GM12874 (cell line): ENCODE data around the gene CLRN2.

Source experiments
- TF ChIP-seq, protein P1 (sequence below): IDR thresholded peaks from 2 replicates; pipeline ENCODE4 v1.5.1; 2011; ENCODE audit warnings: low read depth, mild to moderate bottlenecking, control low read depth, low read length, moderate library complexity; ENCODE audit not compliant: insufficient read depth

CLRN2 gene

DNA sequence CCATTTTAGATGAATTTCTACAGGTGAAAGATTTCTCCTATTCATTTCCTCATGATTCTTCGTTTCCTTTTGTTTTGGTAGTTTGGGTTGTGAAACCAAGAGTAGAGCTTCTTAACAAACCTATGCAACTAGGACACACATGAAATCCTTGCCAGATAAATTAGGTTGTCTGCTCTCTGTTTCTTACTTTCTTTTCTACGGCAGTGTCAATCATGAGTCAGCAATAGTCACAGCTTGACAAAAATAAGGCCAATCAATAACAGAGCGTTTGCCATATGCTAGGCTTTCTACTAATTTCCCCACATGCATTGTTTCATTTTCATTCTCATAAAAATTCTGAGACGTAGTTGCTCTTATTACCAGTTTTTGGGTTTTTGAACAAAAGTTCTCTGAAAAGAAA, 20.3 kb downstream of the CLRN2 start:
- TF ChIP-seq, protein P1, sequence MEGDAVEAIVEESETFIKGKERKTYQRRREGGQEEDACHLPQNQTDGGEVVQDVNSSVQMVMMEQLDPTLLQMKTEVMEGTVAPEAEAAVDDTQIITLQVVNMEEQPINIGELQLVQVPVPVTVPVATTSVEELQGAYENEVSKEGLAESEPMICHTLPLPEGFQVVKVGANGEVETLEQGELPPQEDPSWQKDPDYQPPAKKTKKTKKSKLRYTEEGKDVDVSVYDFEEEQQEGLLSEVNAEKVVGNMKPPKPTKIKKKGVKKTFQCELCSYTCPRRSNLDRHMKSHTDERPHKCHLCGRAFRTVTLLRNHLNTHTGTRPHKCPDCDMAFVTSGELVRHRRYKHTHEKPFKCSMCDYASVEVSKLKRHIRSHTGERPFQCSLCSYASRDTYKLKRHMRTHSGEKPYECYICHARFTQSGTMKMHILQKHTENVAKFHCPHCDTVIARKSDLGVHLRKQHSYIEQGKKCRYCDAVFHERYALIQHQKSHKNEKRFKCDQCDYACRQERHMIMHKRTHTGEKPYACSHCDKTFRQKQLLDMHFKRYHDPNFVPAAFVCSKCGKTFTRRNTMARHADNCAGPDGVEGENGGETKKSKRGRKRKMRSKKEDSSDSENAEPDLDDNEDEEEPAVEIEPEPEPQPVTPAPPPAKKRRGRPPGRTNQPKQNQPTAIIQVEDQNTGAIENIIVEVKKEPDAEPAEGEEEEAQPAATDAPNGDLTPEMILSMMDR: no peak

DNA sequence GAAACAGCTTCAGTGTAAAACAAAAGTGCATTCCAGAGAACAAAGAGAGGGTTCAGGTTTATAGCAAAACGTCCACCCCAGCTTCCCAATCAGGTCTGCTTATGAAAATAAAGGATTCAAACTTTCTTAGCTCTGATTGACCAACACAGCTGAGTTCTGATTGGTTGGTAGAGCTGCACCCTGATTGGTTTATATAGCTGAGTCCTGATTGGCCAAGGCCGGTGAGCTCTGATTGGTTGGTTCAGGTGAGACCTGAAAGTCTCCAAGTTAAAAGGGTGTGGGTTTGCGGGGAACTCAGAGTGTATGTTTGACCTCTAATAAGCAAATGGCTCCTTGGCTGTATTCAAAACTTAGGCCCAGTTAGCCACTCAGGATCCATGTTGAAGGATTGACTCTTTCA, 20.9 kb downstream of the CLRN2 start:
- TF ChIP-seq, protein P1: no peak

DNA sequence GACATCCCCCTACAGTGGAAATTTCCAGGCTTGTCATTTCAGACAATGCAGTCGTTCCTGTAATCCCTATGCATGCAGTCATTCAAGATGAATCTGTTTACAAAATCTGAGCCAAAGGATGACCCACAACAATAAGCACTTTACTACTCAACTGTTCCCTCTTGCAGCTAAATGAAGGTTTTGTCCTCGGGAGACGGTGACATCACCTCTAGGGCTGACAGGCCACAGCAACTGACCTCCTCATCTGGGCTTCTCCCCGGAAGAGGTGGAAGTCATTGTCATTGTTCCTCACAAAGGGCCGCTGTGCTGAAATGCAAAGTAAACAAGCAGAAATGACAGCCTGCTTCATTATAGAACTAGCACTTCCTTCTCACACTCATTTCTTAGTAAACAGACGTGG, 29.2 kb downstream of the CLRN2 start:
- TF ChIP-seq, protein P1: no peak

DNA sequence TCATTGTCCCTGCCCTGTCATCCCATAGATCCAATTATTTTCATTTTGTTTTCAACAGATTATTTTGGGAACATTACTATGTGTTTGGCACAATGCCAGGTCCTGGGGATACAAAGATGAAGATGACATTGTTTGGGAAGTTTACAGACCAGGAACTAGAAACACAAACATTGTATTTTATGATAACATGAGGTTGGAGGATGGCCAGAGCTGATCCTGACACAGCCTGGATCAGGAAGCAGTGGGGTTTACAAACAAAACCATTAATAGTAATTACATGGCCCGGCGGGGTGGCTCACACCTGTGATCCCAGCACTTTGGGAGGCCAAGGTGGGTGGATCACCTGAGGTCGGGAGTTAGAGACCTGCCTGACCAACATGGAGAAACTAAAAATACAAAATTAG, 29.9 kb downstream of the CLRN2 start:
- TF ChIP-seq, protein P1: no peak

DNA sequence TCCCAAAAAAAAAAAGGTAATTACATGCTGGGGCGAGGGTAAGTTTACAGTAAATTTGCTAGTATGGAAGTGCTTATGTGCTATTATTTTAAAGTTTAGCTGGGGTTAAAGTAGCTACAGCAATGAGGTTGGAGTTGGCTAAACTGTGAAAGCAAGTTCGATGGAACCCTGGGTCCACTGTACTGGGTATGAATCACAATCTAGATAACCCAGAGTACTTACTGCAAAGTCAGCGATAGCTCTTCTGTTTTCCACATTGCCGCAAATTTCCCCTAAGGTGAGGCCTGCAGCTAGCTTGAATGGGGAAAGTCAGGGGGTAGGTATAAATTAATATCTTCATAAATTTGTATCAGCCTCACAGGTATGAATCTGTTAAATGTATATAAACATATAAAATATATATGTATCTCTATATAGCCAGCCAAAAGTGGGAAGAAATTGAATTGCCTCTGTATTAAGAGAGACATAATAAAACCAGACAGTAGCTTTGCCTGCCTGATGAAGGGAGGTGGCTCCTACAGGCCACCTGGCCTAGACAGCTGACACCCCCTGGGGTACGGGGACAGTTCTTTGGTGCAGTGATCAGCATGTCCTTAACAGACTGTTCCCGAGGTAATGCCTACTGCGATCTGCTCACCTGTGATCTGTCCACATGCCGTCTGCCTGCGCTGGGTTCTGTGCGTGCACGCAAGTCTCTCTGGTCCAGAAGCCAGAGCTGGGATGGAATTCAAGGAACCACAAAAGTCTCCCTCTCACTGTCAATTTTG, 30.6 kb downstream of the CLRN2 start:
- TF ChIP-seq, protein P1: no peak

DNA sequence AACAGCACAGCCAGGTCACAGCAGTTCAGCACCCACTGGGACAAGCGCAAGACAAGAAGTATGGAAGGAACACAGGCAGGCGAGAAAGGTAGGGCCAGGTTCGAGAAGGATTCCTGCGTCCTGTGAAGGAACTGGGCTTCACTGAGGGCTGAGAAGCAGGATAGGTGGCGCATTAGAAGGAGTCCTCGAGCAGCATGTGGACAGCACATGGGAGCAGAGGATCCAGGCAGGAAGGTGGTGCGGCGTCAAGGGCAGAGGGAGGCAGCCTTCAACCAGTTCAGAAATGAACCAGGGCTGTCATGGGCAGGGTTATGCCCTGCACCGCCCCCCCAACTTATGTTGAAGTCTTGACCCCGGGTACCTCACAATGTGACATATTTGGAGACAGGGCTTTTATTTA, 31.3 kb downstream of the CLRN2 start:
- TF ChIP-seq, protein P1: no peak

DNA sequence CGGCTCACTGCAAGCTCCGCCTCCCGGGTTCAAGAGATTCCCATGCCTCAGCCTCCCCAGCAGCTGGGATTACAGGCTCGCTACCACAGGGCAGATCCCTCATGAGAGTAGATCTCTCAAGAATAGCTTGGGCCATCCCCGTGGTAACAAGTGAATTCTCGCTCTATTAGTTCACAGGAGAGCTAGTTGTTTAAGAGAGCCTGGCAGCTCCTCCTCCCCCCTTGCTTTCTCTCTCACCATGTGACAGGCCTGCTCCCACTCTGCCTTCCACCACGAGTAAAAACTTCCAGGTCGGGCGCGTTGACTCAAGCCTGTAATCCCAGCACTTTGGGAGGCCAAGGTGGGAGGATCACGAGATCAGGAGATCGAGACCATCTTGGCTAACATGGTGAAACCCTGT, 31.7 kb downstream of the CLRN2 start:
- TF ChIP-seq, protein P1: no peak

DNA sequence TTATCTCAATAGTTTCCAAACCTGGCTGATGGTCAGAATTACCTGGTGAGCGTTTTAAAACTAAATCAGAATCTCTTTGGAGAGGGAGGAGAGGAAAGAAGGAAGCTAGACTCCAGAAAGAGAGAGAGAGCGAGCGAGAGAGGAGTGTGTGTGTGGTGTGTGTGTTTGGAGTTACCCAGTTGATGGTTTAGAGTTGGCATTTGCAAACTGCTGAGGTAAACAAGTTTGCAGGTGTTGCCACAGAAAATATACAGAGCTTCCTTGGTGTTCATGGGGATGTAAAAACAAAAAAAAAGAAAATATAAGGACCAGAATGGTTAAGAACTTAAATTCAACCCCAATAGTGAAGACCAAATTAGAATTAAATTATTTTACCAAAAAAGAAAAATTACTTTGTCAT, 35.6 kb downstream of the CLRN2 start:
- TF ChIP-seq, protein P1: no peak
